ENCODE measurements around the gene SCYGR7.
A peak's percentile ranks its signal among the peaks of the same experiment; 100 is the strongest.

The SCYGR7 gene

GRCh38 chr2:227759411-227760118 is 31.4 kb downstream of the SCYGR7 start:
- DNase-seq: no peak

- no peak for DNase-seq
These were observed 33.8 kb downstream of the SCYGR7 start for GRCh38 chr2:227761740-227762476.

- no peak for DNase-seq
These were observed 37.7 kb downstream of the SCYGR7 start for GRCh38 chr2:227765788-227766372.

DNA sequence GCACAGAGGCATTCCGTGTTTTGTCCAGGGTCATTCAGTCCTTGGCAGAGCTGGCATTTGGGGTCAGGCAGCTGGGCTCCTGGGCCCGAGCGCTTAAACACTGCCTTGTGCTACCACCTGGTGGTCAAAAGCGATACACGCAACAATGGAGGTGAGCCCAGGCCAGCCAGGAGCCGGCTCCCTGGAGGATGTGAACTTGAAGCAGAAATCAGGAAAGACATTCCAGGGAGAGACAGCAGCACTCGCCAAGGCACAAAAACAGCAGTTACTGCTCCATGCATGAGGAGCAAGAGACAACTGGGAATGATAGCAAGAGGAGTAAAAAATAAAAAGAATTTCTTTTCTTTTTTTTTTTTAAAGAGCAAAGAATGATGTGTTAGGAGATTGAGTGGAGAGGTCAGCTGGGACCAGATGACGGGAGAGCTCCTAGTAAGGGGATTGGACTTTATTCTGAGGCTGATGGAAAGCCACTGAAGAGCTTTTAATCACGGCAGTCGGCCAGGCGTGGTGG is 38.3 kb downstream of the SCYGR7 start:
- DNase-seq: peak; percentile 57

GRCh38 chr2:227767830-227768229 is 39.7 kb downstream of the SCYGR7 start:
- DNase-seq: no peak

DNA sequence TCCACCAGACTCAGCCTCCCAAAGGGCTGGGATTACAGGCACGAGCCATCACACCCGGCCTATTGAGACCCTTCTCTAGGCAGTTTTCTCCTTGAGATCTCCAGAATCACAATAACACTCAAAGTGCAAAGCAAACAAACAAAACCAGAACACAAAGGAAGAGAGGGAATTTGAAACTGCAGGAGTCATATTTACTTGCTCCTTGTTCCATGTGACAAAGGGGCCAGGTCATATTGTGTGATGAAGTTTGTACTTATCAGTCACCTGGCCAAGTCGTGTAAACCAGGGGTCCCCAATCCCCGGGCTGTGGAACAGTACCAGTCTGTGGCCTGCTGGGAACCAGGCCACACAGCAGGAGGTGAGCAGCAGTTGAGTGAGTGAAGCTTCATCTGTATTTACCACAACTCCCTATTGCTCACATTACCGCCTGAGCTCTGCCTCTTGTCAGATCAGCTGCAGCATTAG is 44.1 kb downstream of the SCYGR7 start:
- no peak for DNase-seq

DNA sequence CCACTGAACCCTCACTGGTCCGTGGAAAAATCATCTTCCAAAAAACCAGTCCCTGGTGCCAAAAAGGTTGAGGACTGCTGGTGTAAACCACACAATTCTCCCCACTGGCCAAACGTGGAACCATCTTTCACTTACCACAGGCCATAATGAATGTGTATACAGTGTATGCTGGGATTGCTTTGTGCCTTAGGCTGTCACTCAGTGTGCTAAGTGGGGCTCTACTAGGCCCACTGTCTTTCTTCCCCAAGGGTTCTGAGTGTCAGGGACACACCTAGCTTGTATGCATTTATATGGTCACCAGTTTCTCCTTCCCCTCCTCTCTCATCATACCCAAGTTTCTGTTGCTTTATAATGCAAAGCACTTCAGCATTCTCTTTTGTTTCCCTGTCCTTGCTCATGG is 44.8 kb downstream of the SCYGR7 start:
- DNase-seq: no peak

- DNase-seq: no peak
These were observed 46.0 kb downstream of the SCYGR7 start for GRCh38 chr2:227774011-227774624.

DNA sequence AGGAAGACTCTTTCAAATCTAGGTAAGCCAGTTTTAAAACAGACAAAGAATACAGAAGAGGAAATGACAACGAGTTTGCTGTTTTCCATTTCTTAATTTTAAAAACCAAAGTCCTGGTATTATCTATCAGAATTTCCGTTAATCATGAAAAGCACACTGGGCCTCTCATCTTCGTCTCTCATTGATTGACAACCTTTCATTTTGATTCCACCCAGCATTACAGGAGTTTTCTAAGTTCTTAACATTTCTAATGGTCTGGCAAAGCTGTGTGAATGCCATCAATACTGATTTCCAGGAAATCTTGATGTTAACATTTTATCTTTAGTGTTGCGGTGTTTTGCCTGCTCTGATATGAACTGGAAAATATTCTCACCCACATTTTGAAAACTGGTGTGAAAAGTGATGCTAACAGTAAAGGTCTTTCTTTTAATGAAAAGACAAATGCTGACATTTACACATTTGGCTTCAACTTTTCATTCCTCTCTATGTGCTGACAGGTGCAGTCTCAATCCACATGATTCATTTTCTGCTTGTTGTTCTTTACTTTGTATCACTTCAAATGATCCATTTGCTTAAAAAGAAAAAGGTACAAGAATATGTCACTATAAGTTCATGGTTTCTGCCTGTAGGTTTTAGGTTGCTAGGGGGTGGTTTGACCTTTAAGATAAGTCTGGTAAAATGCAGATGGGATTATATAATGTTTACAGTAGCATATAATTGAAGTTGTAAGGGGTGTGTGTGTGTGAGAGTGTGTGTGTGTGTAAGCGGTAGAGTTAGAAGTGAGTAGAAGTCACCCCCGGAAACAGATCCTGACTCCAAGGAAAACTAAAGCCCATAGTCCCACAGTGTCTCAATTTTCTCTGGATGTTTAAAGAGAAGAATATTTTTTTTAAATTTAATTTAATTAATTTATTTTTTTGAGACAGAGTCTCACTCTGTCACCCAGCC is 47.0 kb downstream of the SCYGR7 start:
- DNase-seq: no peak
